HepG2 (cell line): ENCODE results near the gene TUBA4B. TPM values are rescaled to one million over a fixed set of nuclear protein-coding genes. Genes with fewer than 3 reads are reported as not detected.

Experiments used
- ATF7 ChIP-seq, 2 experiments: fragments of 450-650 bp in 1 of 2; sonication (generic) in 1 of 2; formaldehyde crosslinking in 1 of 2; IDR thresholded peaks; 2 replicates each; pipeline versions ENCODE4 v1.4.0 to v1.6.1; 2016 to 2020; ENCODE audit warnings: antibody characterized with exemption in 1 of 2, mild to moderate bottlenecking in 1 of 2, missing genetic modification reagents in 1 of 2
- CSRNP1 ChIP-seq: sonication (generic); formaldehyde crosslinking; IDR thresholded peaks from 2 replicates; pipeline ENCODE4 v1.8.1; 2023; ENCODE audit warnings: mild to moderate bottlenecking, missing genetic modification reagents
- DZIP1 ChIP-seq: sonication (generic); formaldehyde crosslinking; IDR thresholded peaks from 2 replicates; pipeline ENCODE4 v1.5.0; 2020; ENCODE audit warnings: mild to moderate bottlenecking, missing genetic modification reagents
- FOXA1 ChIP-seq, 2 experiments: fragments of 450-650 bp in 1 of 2; sonication (generic) in 1 of 2; formaldehyde crosslinking in 1 of 2; IDR thresholded peaks; 2 replicates each; pipeline versions ENCODE4 v1.4.0 to v1.6.1; 2016 to 2020; ENCODE audit warnings: missing genetic modification reagents in 1 of 2
- FUBP1 ChIP-seq: sonication (generic); formaldehyde crosslinking; IDR thresholded peaks from 2 replicates; pipeline ENCODE4 v1.5.1; 2020; ENCODE audit warnings: missing genetic modification reagents, mild to moderate bottlenecking, borderline replicate concordance
- GABPB1 ChIP-seq: IDR thresholded peaks from 2 replicates; pipeline ENCODE4 v1.6.1; 2016; ENCODE audit warnings: mild to moderate bottlenecking, missing genetic modification reagents, moderate library complexity, missing compliant biosample characterization
- HNF4G ChIP-seq, 2 experiments: sonication (generic) in 1 of 2; formaldehyde crosslinking in 1 of 2; IDR thresholded peaks; 2 replicates each; pipeline versions ENCODE4 v1.4.0 to v1.6.1; 2011 to 2020; ENCODE audit warnings: borderline replicate concordance in 2 of 2, low read depth in 2 of 2, mild to moderate bottlenecking in 2 of 2, low read length in 1 of 2, missing genetic modification reagents in 1 of 2, moderate library complexity in 1 of 2
- MTF1 ChIP-seq: sonication (generic); formaldehyde crosslinking; IDR thresholded peaks from 2 replicates; pipeline ENCODE4 v1.5.0; 2020; ENCODE audit warnings: missing genetic modification reagents
- NFAT5 ChIP-seq: sonication (generic); formaldehyde crosslinking; IDR thresholded peaks from 2 replicates; pipeline ENCODE4 v1.4.0; 2020; ENCODE audit warnings: missing genetic modification reagents
- TAF1 ChIP-seq: sonication (generic); formaldehyde crosslinking; IDR thresholded peaks from 2 replicates; pipeline ENCODE4 v1.4.0; 2020; ENCODE audit warnings: missing genetic modification reagents
- ZNF264 ChIP-seq: sonication (generic); formaldehyde crosslinking; IDR thresholded peaks from 2 replicates; pipeline ENCODE4 v1.4.0; 2020; ENCODE audit warnings: missing genetic modification reagents
- ZNF367 ChIP-seq: sonication (generic); formaldehyde crosslinking; IDR thresholded peaks from 2 replicates; pipeline ENCODE4 v1.4.0; 2020; ENCODE audit warnings: missing genetic modification reagents, borderline replicate concordance
- ZNF468 ChIP-seq: sonication (generic); formaldehyde crosslinking; IDR thresholded peaks from 2 replicates; pipeline ENCODE4 v1.8.0; 2022; ENCODE audit warnings: mild to moderate bottlenecking, moderate library complexity, missing genetic modification reagents
- ZNF839 ChIP-seq: sonication (generic); formaldehyde crosslinking; IDR thresholded peaks from 2 replicates; pipeline ENCODE4 v1.4.0; 2020; ENCODE audit warnings: missing genetic modification reagents, mild to moderate bottlenecking, borderline replicate concordance
- polyA plus RNA-seq, 8 experiments: library from polyadenylated mRNA; depleted of rRNA in 3 of 8; stranded (reverse) in 7 of 8; unstranded in 1 of 8; fragments of >200 nt; fragmentation: Illumina TruSeq in 4 of 8; extraction: Trizol in 4 of 8; gene quantifications; 2 replicates each; pipeline versions ENCODE4 v1.2.1 to v1.2.3, GENCODE V29; 2011 to 2016; ENCODE audit warnings: low read depth in 4 of 8, missing spikeins in 1 of 8, mixed read lengths in 1 of 8; ENCODE audit not compliant: insufficient read depth in 1 of 8
- total RNA-seq, 5 experiments: library from RNA; depleted of rRNA; stranded (reverse); fragments of >200 nt; fragmentation: Illumina TruSeq; extraction: Trizol; gene quantifications; 2 replicates each; pipeline ENCODE4 v1.2.3, GENCODE V29; 2016; ENCODE audit warnings: low read depth in 1 of 5

Gene TUBA4B
- total and polyA plus RNA-seq, 2 of the 13 experiments (the other 11 are each of a cell fraction or from before 2014, with no cell fraction given) = 0.18 to 0.22 TPM

- TF ChIP-seq NFAT5 (CRISPR knock-in tag) (peak; percentile 69; the same call in 1 of the 2 replicates), TAF1 (no peak), ZNF264 (CRISPR knock-in tag) (no peak), GABPB1 (CRISPR knock-in tag) (no peak), FOXA1 (IDR thresholded peaks at IDR 0.05) (no peak), FOXA1 (CRISPR knock-in tag; IDR thresholded peaks at IDR 0.05) (no peak; the same call in 1 of the 2 replicates), ZNF468 (0 out of 2 replicates have a peak, but pooled peaks have one; percentile 21), FUBP1 (CRISPR knock-in tag) (no peak), CSRNP1 (no peak; the same call in 1 of the 2 replicates), ZNF367 (CRISPR knock-in tag) (no peak), MTF1 (CRISPR knock-in tag) (peak; percentile 70; the same call in 1 of the 2 replicates), DZIP1 (CRISPR knock-in tag) (no peak; the same call in 1 of the 2 replicates), ATF7 (IDR thresholded peaks at IDR 0.05) (no peak), ATF7 (CRISPR knock-in tag; IDR thresholded peaks at IDR 0.05) (no peak), HNF4G (IDR thresholded peaks at IDR 0.05; ENCODE audit: borderline replicate concordance, low read depth, low read length) (no peak), HNF4G (CRISPR knock-in tag; IDR thresholded peaks at IDR 0.05; ENCODE audit: borderline replicate concordance, low read depth) (no peak), ZNF839 (no peak)
Measured at GRCh38 chr2:219218217-219218731, 34.8 kb upstream of the TUBA4B start (continued).
